ENCODE data around the gene SP1. TPM values are rescaled to one million over a fixed set of nuclear protein-coding genes. Genes with fewer than 3 reads are reported as not detected.

Gene SP1
- total RNA-seq, 1 experiment from 2014 or later: 96.8 TPM

DNA sequence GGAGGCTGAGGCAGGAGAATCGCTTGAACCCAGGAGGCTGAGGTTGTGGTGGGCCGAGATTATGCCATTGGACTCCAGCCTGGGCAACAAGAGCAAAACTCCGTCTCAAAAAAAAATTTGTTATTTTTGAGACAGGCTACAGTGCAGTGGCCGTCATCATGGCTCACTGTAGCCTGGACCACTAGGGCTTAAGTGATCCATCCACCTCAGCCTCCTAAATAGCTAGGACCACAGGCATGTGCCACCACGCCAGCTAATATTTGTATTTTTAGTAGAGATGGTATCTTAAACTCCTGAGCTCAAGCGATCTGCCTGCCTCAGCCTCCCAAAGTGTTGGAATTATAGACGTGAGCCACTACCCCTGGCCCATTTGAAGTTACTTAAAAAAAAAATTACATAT is 71.0 kb downstream of the SP1 start:
- no TSS peak for BruUV-seq (replicated peaks)
- H3K4me1 ChIP-seq (ENCODE audit: control insufficient read depth in 1 of 2, insufficient read depth in 2 of 2, low read length in 2 of 2): peaks cover 0 to 14% of the 10 kb centered on the region in 2 experiments; a peak in 3 of 4 replicates
- ATAC-seq: no peak
- ChIA-PET POLR2A (interaction anchor here (0.7 to 2.6 kb wide), 2 partner anchors 10 to 23 kb away, joined by 3 to 21 read pairs; partner anchors contain the start of gene PRR13), CTCF (interaction anchor here (0.7 to 1.9 kb wide), 5 partner anchors 10 to 192 kb away, joined by 3 to 7 read pairs (median 4); partner anchors contain the start of genes PRR13 and TARBP2), RAD21 (ENCODE audit: low non-redundant PET in 1 of 2, low total read pairs in 2 of 2, uncharacterized antibody in 2 of 2, unreplicated experiment in 2 of 2) (interaction anchor here in 1 of 2 experiments (0.7 kb wide), 1 partner anchor 76 kb away, joined by 4 read pairs; no protein-coding TSS in a partner anchor)
- DNase-seq (ENCODE audit: low read depth, low spot score): no peak
- H3K27me3 ChIP-seq (ENCODE audit: insufficient read depth, low read length): no peaks in the 10 kb centered on the region
- H3K79me2 ChIP-seq (ENCODE audit: insufficient read depth, low read length): peaks cover 45% of the 10 kb centered on the region
- H3K4me2 ChIP-seq (ENCODE audit: low read length): no peak overlapping the region
- no peak overlapping the region for H3K9ac ChIP-seq (ENCODE audit: low read length)
- peaks cover 24 to 34% of the 10 kb centered on the region in 2 experiments for H3K36me3 ChIP-seq (ENCODE audit: control insufficient read depth in 1 of 2, insufficient read depth in 2 of 2, low read length in 2 of 2)
- H3K9me2 ChIP-seq (ENCODE audit: insufficient read depth): no peaks in the 10 kb centered on the region
- no peak overlapping the region for H2AFZ ChIP-seq (ENCODE audit: low read depth, low read length, poor library complexity, severe bottlenecking)
- TF ChIP-seq ELF1 (IDR thresholded peaks at IDR 0.05; ENCODE audit: borderline replicate concordance, low read depth) (no peak), TCF7L2 (IDR thresholded peaks at IDR 0.05; ENCODE audit: borderline replicate concordance, extremely low read depth, insufficient read depth, insufficient read length) (no peak), CBX3 (IDR thresholded peaks at IDR 0.05; ENCODE audit: low read depth) (no peak), ZFX (IDR thresholded peaks at IDR 0.05) (no peak), YY1 (IDR thresholded peaks at IDR 0.05; ENCODE audit: extremely low read depth, insufficient replicate concordance, low read depth, low read length) (no peak), SP1 (IDR thresholded peaks at IDR 0.05; ENCODE audit: low read depth) (no peak), EZH2phosphoT487 (IDR thresholded peaks at IDR 0.05; ENCODE audit: borderline replicate concordance) (no peak), POLR2AphosphoS5 (IDR thresholded peaks at IDR 0.05; ENCODE audit: low read depth, low read length) (no peak), CEBPB (IDR thresholded peaks at IDR 0.05; ENCODE audit: low read depth) (no peak), SIN3A (IDR thresholded peaks at IDR 0.05; ENCODE audit: low read depth) (no peak; the same call in 1 of the 2 replicates), RAD21 (IDR thresholded peaks at IDR 0.05; ENCODE audit: low read depth) (no peak), POLR2A (IDR thresholded peaks at IDR 0.05; ENCODE audit: borderline replicate concordance, extremely low read depth, insufficient read depth, insufficient read length) (no peak), ZNF274 (IDR thresholded peaks at IDR 0.05; ENCODE audit: low read depth, low read length) (no peak)
- TF ChIP-seq, protein P1, sequence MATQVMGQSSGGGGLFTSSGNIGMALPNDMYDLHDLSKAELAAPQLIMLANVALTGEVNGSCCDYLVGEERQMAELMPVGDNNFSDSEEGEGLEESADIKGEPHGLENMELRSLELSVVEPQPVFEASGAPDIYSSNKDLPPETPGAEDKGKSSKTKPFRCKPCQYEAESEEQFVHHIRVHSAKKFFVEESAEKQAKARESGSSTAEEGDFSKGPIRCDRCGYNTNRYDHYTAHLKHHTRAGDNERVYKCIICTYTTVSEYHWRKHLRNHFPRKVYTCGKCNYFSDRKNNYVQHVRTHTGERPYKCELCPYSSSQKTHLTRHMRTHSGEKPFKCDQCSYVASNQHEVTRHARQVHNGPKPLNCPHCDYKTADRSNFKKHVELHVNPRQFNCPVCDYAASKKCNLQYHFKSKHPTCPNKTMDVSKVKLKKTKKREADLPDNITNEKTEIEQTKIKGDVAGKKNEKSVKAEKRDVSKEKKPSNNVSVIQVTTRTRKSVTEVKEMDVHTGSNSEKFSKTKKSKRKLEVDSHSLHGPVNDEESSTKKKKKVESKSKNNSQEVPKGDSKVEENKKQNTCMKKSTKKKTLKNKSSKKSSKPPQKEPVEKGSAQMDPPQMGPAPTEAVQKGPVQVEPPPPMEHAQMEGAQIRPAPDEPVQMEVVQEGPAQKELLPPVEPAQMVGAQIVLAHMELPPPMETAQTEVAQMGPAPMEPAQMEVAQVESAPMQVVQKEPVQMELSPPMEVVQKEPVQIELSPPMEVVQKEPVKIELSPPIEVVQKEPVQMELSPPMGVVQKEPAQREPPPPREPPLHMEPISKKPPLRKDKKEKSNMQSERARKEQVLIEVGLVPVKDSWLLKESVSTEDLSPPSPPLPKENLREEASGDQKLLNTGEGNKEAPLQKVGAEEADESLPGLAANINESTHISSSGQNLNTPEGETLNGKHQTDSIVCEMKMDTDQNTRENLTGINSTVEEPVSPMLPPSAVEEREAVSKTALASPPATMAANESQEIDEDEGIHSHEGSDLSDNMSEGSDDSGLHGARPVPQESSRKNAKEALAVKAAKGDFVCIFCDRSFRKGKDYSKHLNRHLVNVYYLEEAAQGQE (IDR thresholded peaks at IDR 0.05; ENCODE audit: low read depth): no peak
- TF ChIP-seq, protein P2, sequence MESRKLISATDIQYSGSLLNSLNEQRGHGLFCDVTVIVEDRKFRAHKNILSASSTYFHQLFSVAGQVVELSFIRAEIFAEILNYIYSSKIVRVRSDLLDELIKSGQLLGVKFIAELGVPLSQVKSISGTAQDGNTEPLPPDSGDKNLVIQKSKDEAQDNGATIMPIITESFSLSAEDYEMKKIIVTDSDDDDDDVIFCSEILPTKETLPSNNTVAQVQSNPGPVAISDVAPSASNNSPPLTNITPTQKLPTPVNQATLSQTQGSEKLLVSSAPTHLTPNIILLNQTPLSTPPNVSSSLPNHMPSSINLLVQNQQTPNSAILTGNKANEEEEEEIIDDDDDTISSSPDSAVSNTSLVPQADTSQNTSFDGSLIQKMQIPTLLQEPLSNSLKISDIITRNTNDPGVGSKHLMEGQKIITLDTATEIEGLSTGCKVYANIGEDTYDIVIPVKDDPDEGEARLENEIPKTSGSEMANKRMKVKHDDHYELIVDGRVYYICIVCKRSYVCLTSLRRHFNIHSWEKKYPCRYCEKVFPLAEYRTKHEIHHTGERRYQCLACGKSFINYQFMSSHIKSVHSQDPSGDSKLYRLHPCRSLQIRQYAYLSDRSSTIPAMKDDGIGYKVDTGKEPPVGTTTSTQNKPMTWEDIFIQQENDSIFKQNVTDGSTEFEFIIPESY (IDR thresholded peaks at IDR 0.05; ENCODE audit: extremely low read depth, insufficient replicate concordance, low read length): no peak
- TF ChIP-seq, protein P3, sequence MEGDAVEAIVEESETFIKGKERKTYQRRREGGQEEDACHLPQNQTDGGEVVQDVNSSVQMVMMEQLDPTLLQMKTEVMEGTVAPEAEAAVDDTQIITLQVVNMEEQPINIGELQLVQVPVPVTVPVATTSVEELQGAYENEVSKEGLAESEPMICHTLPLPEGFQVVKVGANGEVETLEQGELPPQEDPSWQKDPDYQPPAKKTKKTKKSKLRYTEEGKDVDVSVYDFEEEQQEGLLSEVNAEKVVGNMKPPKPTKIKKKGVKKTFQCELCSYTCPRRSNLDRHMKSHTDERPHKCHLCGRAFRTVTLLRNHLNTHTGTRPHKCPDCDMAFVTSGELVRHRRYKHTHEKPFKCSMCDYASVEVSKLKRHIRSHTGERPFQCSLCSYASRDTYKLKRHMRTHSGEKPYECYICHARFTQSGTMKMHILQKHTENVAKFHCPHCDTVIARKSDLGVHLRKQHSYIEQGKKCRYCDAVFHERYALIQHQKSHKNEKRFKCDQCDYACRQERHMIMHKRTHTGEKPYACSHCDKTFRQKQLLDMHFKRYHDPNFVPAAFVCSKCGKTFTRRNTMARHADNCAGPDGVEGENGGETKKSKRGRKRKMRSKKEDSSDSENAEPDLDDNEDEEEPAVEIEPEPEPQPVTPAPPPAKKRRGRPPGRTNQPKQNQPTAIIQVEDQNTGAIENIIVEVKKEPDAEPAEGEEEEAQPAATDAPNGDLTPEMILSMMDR (IDR thresholded peaks at IDR 0.05 in 2 of 3, conservative IDR thresholded peaks at IDR 0.05 in 1 of 3; ENCODE audit: borderline replicate concordance in 1 of 3, insufficient read depth in 1 of 3, low read depth in 2 of 3, low read length in 2 of 3): no peak
- TF ChIP-seq, protein P4, sequence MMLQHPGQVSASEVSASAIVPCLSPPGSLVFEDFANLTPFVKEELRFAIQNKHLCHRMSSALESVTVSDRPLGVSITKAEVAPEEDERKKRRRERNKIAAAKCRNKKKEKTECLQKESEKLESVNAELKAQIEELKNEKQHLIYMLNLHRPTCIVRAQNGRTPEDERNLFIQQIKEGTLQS (IDR thresholded peaks at IDR 0.05): no peak
- no peak overlapping the region for H3K4me3 ChIP-seq (replicated peaks in 1 of 2; ENCODE audit: low read depth in 1 of 2, low read length in 2 of 2)
- H3K9me3 ChIP-seq (ENCODE audit: control insufficient read depth in 1 of 2, insufficient read depth in 1 of 2, low read depth in 1 of 2, low read length in 2 of 2): no peaks in the 10 kb centered on the region
- intact Hi-C loops (cut with micrococcal nuclease): loop anchor here (5.0 kb wide), 1 partner anchor 69 kb away; the partner anchor contains the start of gene SP1
- peaks cover 33% of the 10 kb centered on the region; the same call in 1 of the 2 replicates for H4K20me1 ChIP-seq (ENCODE audit: insufficient read depth)
- H3K27ac ChIP-seq (ENCODE audit: low read depth, low read length): no peak overlapping the region
